Mucosa of gallbladder (tissue), 1 donor: ENCODE results near the gene AAMDC. TPM values are rescaled to one million over a fixed set of nuclear protein-coding genes. Genes with fewer than 3 reads are reported as not detected.
"Not testable (repeated sequence)": the region's sequence is repeated elsewhere in the genome, so short reads cannot be mapped to it uniquely, and the experiment has no call there.

Experiments
- DNase-seq: peaks from one replicate; pipeline ENCODE4 v3.0.0-alpha.2; 2020; ENCODE audit warnings: low spot score
- total RNA-seq: library from RNA; stranded (reverse); gene quantifications from one replicate; pipeline ENCODE4 v1.2.1, GENCODE V29; 2021
- donor health status: DM: no; HTN: no; CAD: no.

AAMDC gene
- total RNA-seq, 1 donor from 2014 or later, result 23.3 TPM

DNA sequence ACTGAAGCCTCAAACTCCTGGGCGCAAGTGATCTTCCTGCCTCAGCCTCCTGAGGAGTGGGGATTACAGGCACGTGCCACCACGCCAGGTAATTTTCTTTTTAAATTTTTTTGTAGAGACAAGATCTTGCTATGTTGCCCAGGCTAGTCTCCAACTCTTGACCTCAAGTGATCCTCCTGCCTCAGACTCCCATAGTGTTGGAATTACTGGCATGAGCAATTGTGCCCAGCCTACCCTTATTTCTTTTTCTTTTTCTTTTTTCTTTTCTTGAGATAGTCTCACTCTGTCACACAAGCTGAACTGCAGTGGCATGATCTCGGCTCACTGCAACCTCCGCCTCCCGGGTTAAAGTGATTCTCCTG, 63.9 kb downstream of the AAMDC start:
- no peak for DNase-seq

DNA sequence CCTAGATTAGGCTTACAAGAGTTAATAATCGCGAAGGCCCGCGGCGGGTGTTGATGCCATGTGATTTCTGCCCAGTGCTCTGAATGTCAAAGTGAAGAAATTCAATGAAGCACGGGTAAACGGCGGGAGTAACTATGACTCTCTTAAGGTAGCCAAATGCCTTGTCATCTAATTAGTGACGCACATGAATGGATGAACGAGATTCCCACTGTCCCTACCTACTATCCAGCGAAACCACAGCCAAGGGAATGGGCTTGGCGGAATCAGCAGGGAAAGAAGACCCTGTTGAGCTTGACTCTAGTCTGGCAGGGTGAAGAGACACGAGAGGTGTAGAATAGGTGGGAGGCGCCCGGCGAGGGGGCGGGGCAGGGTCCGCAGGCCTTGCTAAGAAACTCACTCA, 65.5 kb downstream of the AAMDC start:
- DNase-seq, result no peak

GRCh38 chr11:77889045-77889444, 68.1 kb downstream of the AAMDC start:
- not testable (repeated sequence) for DNase-seq

- not testable (repeated sequence) for DNase-seq
Observed at GRCh38 chr11:77890100-77890614, 69.2 kb downstream of the AAMDC start.

DNA sequence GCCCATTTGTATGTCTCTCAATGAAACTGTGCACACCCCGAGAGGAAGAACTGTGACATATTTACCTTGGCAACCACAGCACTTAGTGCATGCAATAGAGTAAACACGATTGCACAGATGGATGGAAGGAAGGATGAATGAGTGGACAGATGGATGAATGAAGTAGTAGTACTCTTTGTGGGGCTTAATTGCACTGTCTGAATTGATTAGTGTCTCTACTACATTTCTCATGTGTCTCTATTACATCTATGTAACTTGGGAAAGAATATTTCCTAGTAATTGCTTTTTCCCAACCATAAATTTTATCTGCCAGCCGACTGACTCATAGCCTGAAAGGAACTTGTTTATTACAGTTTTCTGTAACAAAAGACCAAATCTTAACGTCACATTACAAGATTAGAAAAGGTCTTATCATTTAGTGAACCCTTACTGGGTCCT, 69.7 kb downstream of the AAMDC start:
- not testable (repeated sequence) for DNase-seq

GRCh38 chr11:77891256-77891655, 70.3 kb downstream of the AAMDC start:
- not testable (repeated sequence) for DNase-seq

GRCh38 chr11:77891703-77892102, 70.8 kb downstream of the AAMDC start:
- not testable (repeated sequence) for DNase-seq

- DNase-seq, result not testable (repeated sequence)
Observed at GRCh38 chr11:77894949-77895348, 74.0 kb downstream of the AAMDC start.

DNA sequence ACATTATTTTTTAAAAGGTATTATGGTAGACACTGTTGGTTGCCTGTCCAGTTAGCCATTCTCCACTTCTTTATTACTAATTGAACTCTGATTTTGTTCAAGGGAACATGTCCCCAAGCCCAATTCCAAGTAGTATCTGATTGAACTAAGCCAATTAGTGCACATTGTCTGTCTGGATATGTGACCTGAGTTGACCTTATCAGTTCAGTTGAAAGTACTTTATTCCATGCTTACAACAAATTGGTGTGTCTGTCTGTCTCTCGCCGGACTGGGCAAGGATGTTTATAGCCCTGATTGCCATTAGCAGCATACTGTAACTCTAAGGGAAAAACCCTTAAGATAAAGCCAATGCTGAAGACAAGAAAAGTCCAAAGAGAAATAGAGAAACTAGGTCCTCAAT, 87.9 kb downstream of the AAMDC start:
- no peak for DNase-seq

DNA sequence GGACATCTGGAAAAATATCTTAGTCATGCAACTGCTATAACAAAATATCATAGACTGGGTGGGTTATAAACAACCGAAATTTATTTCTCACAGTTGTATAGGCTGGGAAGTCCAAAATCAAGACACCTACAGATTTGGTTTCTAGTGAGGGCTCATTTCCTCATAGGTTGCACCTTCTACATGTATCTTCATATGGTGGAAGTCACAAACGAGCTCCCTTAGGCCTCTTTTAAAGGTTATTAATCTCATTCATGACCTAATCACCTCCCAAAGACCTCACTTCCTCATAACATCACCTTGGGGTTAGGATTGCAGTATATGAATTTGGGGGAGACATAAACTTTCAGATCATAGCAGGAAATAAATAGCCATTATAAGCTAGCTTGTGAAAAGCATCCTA, 88.3 kb downstream of the AAMDC start:
- DNase-seq, result no peak

GRCh38 chr11:77910828-77911227, 89.9 kb downstream of the AAMDC start:
- not testable (repeated sequence) for DNase-seq

DNA sequence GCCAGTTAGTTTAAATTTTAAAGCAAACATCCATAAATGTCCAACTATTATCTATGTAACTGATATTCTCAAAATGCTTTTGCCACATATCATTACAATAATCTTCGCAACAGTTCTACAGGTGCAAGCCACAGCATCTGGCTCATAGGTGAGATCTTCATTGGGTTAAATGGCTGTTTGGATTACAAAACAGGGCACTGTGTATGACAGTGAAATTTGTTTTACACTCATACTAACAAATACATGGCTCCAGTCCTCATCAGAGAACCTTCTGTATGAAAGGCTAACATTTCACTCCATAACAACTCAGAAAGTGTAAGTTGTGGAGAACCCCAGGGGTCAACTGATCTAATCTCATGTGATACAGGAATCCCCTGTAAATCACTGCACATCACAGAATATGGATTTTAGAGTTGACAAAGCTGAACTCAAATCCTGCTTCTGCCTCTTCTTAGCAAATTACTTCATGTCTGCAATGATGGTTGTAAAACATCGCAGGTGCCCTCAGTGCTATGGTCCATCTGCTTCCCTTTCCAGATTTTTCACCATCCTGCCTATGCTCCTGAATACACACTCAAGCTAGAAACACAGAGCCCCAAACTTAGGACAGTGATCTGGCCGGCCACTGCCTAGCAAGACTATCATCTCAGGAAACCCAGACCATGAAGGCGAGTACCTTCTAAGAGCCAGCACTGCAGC, 92.8 kb downstream of the AAMDC start:
- DNase-seq, result not testable (repeated sequence)

DNA sequence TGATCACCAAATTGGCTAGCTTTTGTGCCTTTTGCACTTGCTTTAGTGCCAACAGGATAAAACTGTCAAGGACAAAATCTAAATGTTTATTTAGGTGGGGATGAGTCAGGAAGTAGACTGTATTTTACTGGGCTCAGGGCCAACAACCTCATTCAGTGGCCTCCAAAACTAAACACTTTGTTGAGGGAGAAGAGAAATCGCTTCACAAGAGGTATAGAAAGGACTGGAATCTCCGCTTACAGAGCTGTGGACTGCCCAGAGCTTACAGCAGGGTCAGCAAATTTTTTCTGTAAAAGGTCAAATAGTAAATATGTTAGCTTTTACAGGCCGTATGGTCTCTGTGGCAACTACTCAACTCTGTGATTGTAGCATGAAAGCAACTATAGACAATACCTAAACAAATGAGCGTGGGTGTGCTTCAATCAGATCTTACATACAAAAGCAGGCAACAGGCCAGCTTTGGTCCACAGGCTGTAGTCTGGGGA, 93.4 kb downstream of the AAMDC start:
- DNase-seq, result peak; percentile 53

DNA sequence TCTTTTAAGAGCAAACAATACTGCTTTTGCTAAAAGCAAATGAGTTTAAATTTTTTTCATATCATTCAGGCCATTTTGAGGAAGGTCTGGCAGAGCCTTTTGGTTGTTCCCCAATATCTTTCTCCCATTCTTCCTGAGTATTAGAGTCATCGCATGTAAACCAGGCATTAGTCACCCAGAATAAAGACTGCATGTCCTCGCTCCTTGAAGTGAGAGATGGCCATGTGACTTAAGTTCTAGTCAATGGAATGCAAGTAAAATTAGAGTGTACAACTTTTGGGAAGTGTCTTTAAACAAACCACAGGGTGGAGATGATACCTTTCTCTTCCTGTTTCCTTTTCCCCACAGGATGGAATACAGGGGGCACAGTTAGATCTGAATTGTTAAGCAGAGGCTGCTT, 96.8 kb downstream of the AAMDC start:
- not testable (repeated sequence) for DNase-seq

Other genes with a start within 250 kb of the AAMDC start
- 5.5 TPM for gene AQP11, start 231.2 kb upstream of the AAMDC start, total RNA-seq
- 75.2 TPM for gene CLNS1A, start 183.3 kb upstream of the AAMDC start, total RNA-seq
- 62.5 TPM for gene RSF1, start 422 bp upstream of the AAMDC start, total RNA-seq
- gene INTS4, start 173.5 kb downstream of the AAMDC start, total RNA-seq, result 28.8 TPM
- gene KCTD14, start 202.1 kb downstream of the AAMDC start, total RNA-seq, result 23.6 TPM
- gene THRSP, start 242.7 kb downstream of the AAMDC start, total RNA-seq, result not detected